H9 (cell line): Measurements from ENCODE around the gene PHACTR1. TPM values are rescaled to one million over a fixed set of nuclear protein-coding genes. Genes with fewer than 3 reads are reported as not detected.

Source experiments
- DNase-seq: peaks from one replicate; pipeline ENCODE4 v3.0.0-alpha.2; 2017
- H2AFZ ChIP-seq: one replicate; pipeline ENCODE4 v1.6.1; 2013; ENCODE audit warnings: mild to moderate bottlenecking, low read length, control low read depth, moderate library complexity
- H2AK5ac ChIP-seq: 2 replicates; pipeline ENCODE4 v1.6.1; 2013; ENCODE audit warnings: low read length, control low read depth, mixed read lengths; ENCODE audit not compliant: insufficient read length
- H2BK120ac ChIP-seq: one replicate; pipeline ENCODE4 v1.6.1; 2013; ENCODE audit warnings: low read depth, mild to moderate bottlenecking, low read length, control low read depth, inconsistent platforms; ENCODE audit not compliant: poor library complexity, severe bottlenecking
- H2BK12ac ChIP-seq: 2 replicates; pipeline ENCODE4 v1.6.1; 2013; ENCODE audit warnings: low read length, control low read depth, mixed read lengths, low read depth; ENCODE audit not compliant: insufficient read length
- H2BK15ac ChIP-seq: 2 replicates; pipeline ENCODE4 v1.6.1; 2013; ENCODE audit warnings: low read depth, low read length, control low read depth
- H2BK20ac ChIP-seq: one replicate; pipeline ENCODE4 v1.6.1; 2013; ENCODE audit warnings: low read depth, mild to moderate bottlenecking, low read length, control low read depth, inconsistent platforms; ENCODE audit not compliant: poor library complexity, severe bottlenecking
- H2BK5ac ChIP-seq: 2 replicates; pipeline ENCODE4 v1.6.1; 2013; ENCODE audit warnings: low read length, control low read depth, mixed read lengths; ENCODE audit not compliant: insufficient read length
- H3K14ac ChIP-seq: 2 replicates; pipeline ENCODE4 v1.6.1; 2013; ENCODE audit warnings: low read length, control low read depth; ENCODE audit not compliant: insufficient read depth
- H3K18ac ChIP-seq: 2 replicates; pipeline ENCODE4 v1.6.1; 2013; ENCODE audit warnings: low read depth, mild to moderate bottlenecking, mixed read lengths, low read length, control low read depth; ENCODE audit not compliant: insufficient read length
- H3K23ac ChIP-seq: 2 replicates; pipeline ENCODE4 v1.6.1; 2013; ENCODE audit warnings: low read length, control low read depth, mixed read lengths, low read depth; ENCODE audit not compliant: insufficient read length
- H3K23me2 ChIP-seq: 2 replicates; pipeline ENCODE4 v1.6.1; 2013; ENCODE audit warnings: low read depth, mild to moderate bottlenecking, mixed read lengths, low read length, control low read depth; ENCODE audit not compliant: insufficient read length, poor library complexity, severe bottlenecking
- H3K27ac ChIP-seq: 2 replicates; pipeline ENCODE4 v1.5.1; 2013; ENCODE audit warnings: low read length, control low read depth, mixed read lengths, low read depth; ENCODE audit not compliant: insufficient read length
- H3K27me3 ChIP-seq: 2 replicates; pipeline ENCODE4 v1.6.1; 2013; ENCODE audit warnings: low read length, control low read depth, inconsistent platforms; ENCODE audit not compliant: insufficient read depth
- H3K4ac ChIP-seq: 2 replicates; pipeline ENCODE4 v1.6.1; 2013; ENCODE audit warnings: low read depth, mild to moderate bottlenecking, control low read depth, inconsistent platforms, low read length, moderate library complexity
- H3K4me1 ChIP-seq: 2 replicates; pipeline ENCODE4 v1.6.1; 2013; ENCODE audit warnings: low read length, control low read depth, inconsistent platforms; ENCODE audit not compliant: insufficient read depth
- H3K4me2 ChIP-seq: 2 replicates; pipeline ENCODE4 v1.6.1; 2013; ENCODE audit warnings: low read length, control low read depth, mixed read lengths; ENCODE audit not compliant: insufficient read length, insufficient read depth
- H3K56ac ChIP-seq: 2 replicates; pipeline ENCODE4 v1.6.1; 2013; ENCODE audit warnings: low read depth, mild to moderate bottlenecking, mixed read lengths, low read length, control low read depth; ENCODE audit not compliant: insufficient read length
- H3K79me1 ChIP-seq: 2 replicates; pipeline ENCODE4 v1.6.1; 2013; ENCODE audit warnings: low read depth, mild to moderate bottlenecking, moderate library complexity, low read length, control low read depth, inconsistent platforms; ENCODE audit not compliant: insufficient read depth, poor library complexity, severe bottlenecking
- H3K79me2 ChIP-seq: 2 replicates; pipeline ENCODE4 v1.6.1; 2013; ENCODE audit warnings: low read length, control low read depth, inconsistent platforms; ENCODE audit not compliant: insufficient read depth
- H3K9ac ChIP-seq: 2 replicates; pipeline ENCODE4 v1.6.1; 2013; ENCODE audit warnings: low read length, control low read depth, mixed read lengths; ENCODE audit not compliant: insufficient read length; ENCODE audit errors: extremely low read depth
- H3K9me3 ChIP-seq: one replicate; pipeline ENCODE4 v1.6.1; 2013; ENCODE audit warnings: low read depth, low read length, inconsistent platforms; ENCODE audit not compliant: control insufficient read depth
- H3T11ph ChIP-seq: one replicate; pipeline ENCODE4 v1.6.1; 2013; ENCODE audit warnings: mild to moderate bottlenecking, low read length, control low read depth, inconsistent platforms
- H4K20me1 ChIP-seq: one replicate; pipeline ENCODE4 v1.6.1; 2013; ENCODE audit not compliant: control insufficient read depth, insufficient read length, insufficient read depth
- H4K5ac ChIP-seq: 2 replicates; pipeline ENCODE4 v1.6.1; 2013; ENCODE audit warnings: low read depth, mild to moderate bottlenecking, mixed read lengths, low read length, control low read depth; ENCODE audit not compliant: insufficient read length
- H4K8ac ChIP-seq: replicated peaks from 2 replicates; pipeline ENCODE4 v1.6.1; 2013; ENCODE audit warnings: low read length, control low read depth, mixed read lengths, low read depth; ENCODE audit not compliant: insufficient read length
- H4K91ac ChIP-seq: 2 replicates; pipeline ENCODE4 v1.6.1; 2013; ENCODE audit warnings: low read depth, mild to moderate bottlenecking, moderate library complexity, mixed read lengths, low read length, control low read depth; ENCODE audit not compliant: insufficient read length
- H3K27ac Mint-ChIP-seq, 3 experiments: 2 replicates in 2 of 3; 3 replicates in 1 of 3; pipeline ENCODE4 v1.8.0; 2020 to 2021; ENCODE audit warnings: mixed read lengths in 3 of 3, mild to moderate bottlenecking in 1 of 3, moderate library complexity in 1 of 3
- H3K27me3 Mint-ChIP-seq: 2 replicates; pipeline ENCODE4 v1.8.0; 2021; ENCODE audit warnings: low read depth, mild to moderate bottlenecking, moderate library complexity, mixed read lengths
- H3K36me3 Mint-ChIP-seq, 3 experiments: 2 replicates in 2 of 3; 3 replicates in 1 of 3; pipeline ENCODE4 v1.8.0; 2020 to 2021; ENCODE audit warnings: low read depth in 3 of 3, mixed read lengths in 3 of 3; ENCODE audit not compliant: insufficient read depth in 1 of 3
- H3K4me1 Mint-ChIP-seq, 2 experiments: 2 replicates each; pipeline ENCODE4 v1.8.0; 2020; ENCODE audit warnings: mixed read lengths in 2 of 2
- H3K4me3 Mint-ChIP-seq, 2 experiments: 2 replicates in 1 of 2; 3 replicates in 1 of 2; pipeline ENCODE4 v1.8.0; 2020 to 2021; ENCODE audit warnings: mild to moderate bottlenecking in 2 of 2, mixed read lengths in 2 of 2, moderate library complexity in 1 of 2
- H3K9me3 Mint-ChIP-seq, 2 experiments: 2 replicates in 1 of 2; 3 replicates in 1 of 2; pipeline ENCODE4 v1.8.0; 2020; ENCODE audit warnings: mild to moderate bottlenecking in 2 of 2, mixed read lengths in 2 of 2, moderate library complexity in 1 of 2
- WGBS: extraction: QIAGEN DNeasy Blood & Tissue Kit; methylation state at CpG from one replicate; pipeline ENCODE4 v1.1.7; 2013; ENCODE audit warnings: missing lambda C conversion rate, low lambda C conversion rate, mixed read lengths; ENCODE audit not compliant: insufficient read length; ENCODE audit errors: extremely low coverage; 5-methylcytosine and 5-hydroxymethylcytosine counted together
- total RNA-seq: library from RNA; stranded (reverse); gene quantifications from 2 replicates; pipeline ENCODE4 v1.2.1, GENCODE V29; 2021
- TF ChIP-seq, protein P1 (sequence below): fragments of 200-600 bp; sonication (generic); conservative IDR thresholded peaks from 3 replicates; pipeline ENCODE4 v1.8.0; 2021; ENCODE audit warnings: antibody characterized with exemption, mild to moderate bottlenecking

Gene PHACTR1
- total RNA-seq, 1 experiment from 2014 or later = 15.9 TPM

DNA sequence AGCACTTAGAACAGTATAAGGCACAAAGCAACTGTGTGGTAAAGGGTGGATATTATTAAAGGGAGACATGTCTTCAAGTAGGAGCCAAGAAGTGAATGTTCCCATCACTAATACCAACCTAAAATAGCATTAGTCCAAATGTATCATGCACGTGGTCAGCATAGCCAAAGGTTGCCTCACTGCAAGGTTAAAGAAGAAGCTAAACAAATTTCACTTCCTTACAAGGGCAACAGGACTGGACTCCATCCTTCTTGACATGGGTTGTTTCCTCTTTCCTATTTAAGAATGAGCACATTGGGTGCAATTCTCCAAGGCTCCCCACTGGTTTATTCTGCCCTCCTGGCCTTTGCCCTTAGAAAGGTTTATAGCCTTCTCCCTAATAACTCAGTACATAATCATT, 186.7 kb downstream of the PHACTR1 start:
- TF ChIP-seq, protein P1, sequence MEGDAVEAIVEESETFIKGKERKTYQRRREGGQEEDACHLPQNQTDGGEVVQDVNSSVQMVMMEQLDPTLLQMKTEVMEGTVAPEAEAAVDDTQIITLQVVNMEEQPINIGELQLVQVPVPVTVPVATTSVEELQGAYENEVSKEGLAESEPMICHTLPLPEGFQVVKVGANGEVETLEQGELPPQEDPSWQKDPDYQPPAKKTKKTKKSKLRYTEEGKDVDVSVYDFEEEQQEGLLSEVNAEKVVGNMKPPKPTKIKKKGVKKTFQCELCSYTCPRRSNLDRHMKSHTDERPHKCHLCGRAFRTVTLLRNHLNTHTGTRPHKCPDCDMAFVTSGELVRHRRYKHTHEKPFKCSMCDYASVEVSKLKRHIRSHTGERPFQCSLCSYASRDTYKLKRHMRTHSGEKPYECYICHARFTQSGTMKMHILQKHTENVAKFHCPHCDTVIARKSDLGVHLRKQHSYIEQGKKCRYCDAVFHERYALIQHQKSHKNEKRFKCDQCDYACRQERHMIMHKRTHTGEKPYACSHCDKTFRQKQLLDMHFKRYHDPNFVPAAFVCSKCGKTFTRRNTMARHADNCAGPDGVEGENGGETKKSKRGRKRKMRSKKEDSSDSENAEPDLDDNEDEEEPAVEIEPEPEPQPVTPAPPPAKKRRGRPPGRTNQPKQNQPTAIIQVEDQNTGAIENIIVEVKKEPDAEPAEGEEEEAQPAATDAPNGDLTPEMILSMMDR = no peak
- Mint-ChIP-seq H3K36me3 (no peaks in the 10 kb centered on the region), H3K4me1 (peaks cover 3 to 6% of the 10 kb centered on the region in 2 experiments; a peak in 3 of 4 replicates), H3K4me3 (no peak overlapping the region), H3K27me3 (no peaks in the 10 kb centered on the region), H3K27ac (no peak overlapping the region), H3K9me3 (no peaks in the 10 kb centered on the region)
- no peaks in the 10 kb centered on the region for H3K27me3 ChIP-seq
- no peaks in the 10 kb centered on the region for H3K23me2 ChIP-seq
- H4K20me1 ChIP-seq = no peaks in the 10 kb centered on the region
- H3K4me1 ChIP-seq = no peaks in the 10 kb centered on the region
- H2AK5ac ChIP-seq = no peak overlapping the region
- no peaks in the 10 kb centered on the region for H3K79me1 ChIP-seq
- no peak overlapping the region for H2BK20ac ChIP-seq
- no peak overlapping the region for H3K4ac ChIP-seq
- H4K91ac ChIP-seq = no peak overlapping the region
- no peak overlapping the region for H3K27ac ChIP-seq
- H3T11ph ChIP-seq = no peak overlapping the region
- no CpG with 5 or more reads among the region's 1 CpG for WGBS
- H2BK12ac ChIP-seq = no peak overlapping the region
- H3K23ac ChIP-seq = no peak overlapping the region
- H3K9ac ChIP-seq = no peak overlapping the region
- H3K14ac ChIP-seq = no peak overlapping the region
- H2BK15ac ChIP-seq = no peak overlapping the region
- DNase-seq = no peak
- no peak overlapping the region for H2AFZ ChIP-seq
- H3K9me3 ChIP-seq = no peaks in the 10 kb centered on the region
- H2BK5ac ChIP-seq = no peak overlapping the region
- no peak overlapping the region for H4K5ac ChIP-seq
- H2BK120ac ChIP-seq = no peak overlapping the region
- no peak overlapping the region for H3K18ac ChIP-seq
- H3K56ac ChIP-seq = no peak overlapping the region
- no peak overlapping the region for H4K8ac ChIP-seq
- no peak overlapping the region for H3K4me2 ChIP-seq
- no peaks in the 10 kb centered on the region for H3K79me2 ChIP-seq
